H1 (cell line): ENCODE results near the gene PHKA1. TPM values are rescaled to one million over a fixed set of nuclear protein-coding genes. Genes with fewer than 3 reads are reported as not detected.
"Not testable (repeated sequence)": the region's sequence is repeated elsewhere in the genome, so short reads cannot be mapped to it uniquely, and the experiment has no call there.

Experiments used
- CTCF ChIA-PET: fragments of 300-600 bp; sonication (Branson Sonifier 250); formaldehyde crosslinking; loops from one replicate; lab custom pipeline; 2021; ENCODE audit not compliant: partially characterized antibody; lab: Charles Lee
- POLR2A ChIA-PET: fragments of 300-600 bp; sonication (Branson Sonifier 250); formaldehyde crosslinking; loops from one replicate; lab custom pipeline; 2021; ENCODE audit warnings: inconsistent platforms; ENCODE audit not compliant: partially characterized antibody; lab: Charles Lee
- DNase-seq, 2 experiments: peaks; one replicate each; pipeline versions ENCODE4 v3.0.0 to v3.0.0-alpha.2; 2010 to 2022; ENCODE audit warnings: low spot score in 2 of 2, low read depth in 1 of 2, mixed read lengths in 1 of 2
- FAIRE-seq: peaks from 2 replicates; lab custom pipeline; 2011; peaks lifted over from hg19 to GRCh38; lab: Jason Lieb, UNC
- H2AFZ ChIP-seq: 2 replicates; pipeline ENCODE4 v1.8.1; 2012; ENCODE audit warnings: low read length, inconsistent platforms
- H2AK5ac ChIP-seq: 2 replicates; pipeline ENCODE4 v1.6.1; 2013; ENCODE audit warnings: low read depth, low read length
- H2BK120ac ChIP-seq: replicated peaks from 2 replicates; pipeline ENCODE3; 2013; ENCODE audit warnings: low read depth, low read length, inconsistent platforms
- H2BK12ac ChIP-seq: 2 replicates; pipeline ENCODE4 v1.6.1; 2013; ENCODE audit warnings: low read depth, low read length
- H2BK15ac ChIP-seq: 2 replicates; pipeline ENCODE4 v1.6.1; 2013; ENCODE audit warnings: low read length
- H2BK20ac ChIP-seq: 2 replicates; pipeline ENCODE4 v1.6.1; 2013; ENCODE audit warnings: low read length
- H2BK5ac ChIP-seq: 2 replicates; pipeline ENCODE4 v1.6.1; 2013; ENCODE audit warnings: low read depth, low read length
- H3K14ac ChIP-seq: 2 replicates; pipeline ENCODE4 v1.6.1; 2013; ENCODE audit warnings: inconsistent platforms; ENCODE audit not compliant: insufficient read length
- H3K18ac ChIP-seq: 2 replicates; pipeline ENCODE4 v1.6.1; 2013; ENCODE audit warnings: low read length; ENCODE audit errors: extremely low read depth
- H3K23ac ChIP-seq: 2 replicates; pipeline ENCODE4 v1.6.1; 2013; ENCODE audit warnings: inconsistent platforms; ENCODE audit not compliant: insufficient read length
- H3K23me2 ChIP-seq: 2 replicates; pipeline ENCODE4 v1.6.1; 2013; ENCODE audit warnings: low read depth, low read length
- H3K27ac ChIP-seq: 2 replicates; pipeline ENCODE4 v1.6.1; 2011; ENCODE audit warnings: low read depth, low read length, inconsistent platforms
- H3K27me3 ChIP-seq, 4 experiments: replicated peaks in 1 of 4; 1 replicate in 1 of 4; 2 replicates in 3 of 4; pipeline versions ENCODE4 v1.6.1 to v1.8.1; 2011 to 2013; ENCODE audit warnings: low read length in 3 of 4, mild to moderate bottlenecking in 3 of 4, inconsistent platforms in 2 of 4, mixed read lengths in 2 of 4, moderate library complexity in 1 of 4; ENCODE audit not compliant: control insufficient read depth in 3 of 4, insufficient read depth in 3 of 4; ENCODE audit errors: extremely low read depth in 1 of 4
- H3K36me3 ChIP-seq, 4 experiments: 2 replicates each; pipeline versions ENCODE4 v1.6.1 to v1.8.1; 2011 to 2013; ENCODE audit warnings: mild to moderate bottlenecking in 4 of 4, low read length in 3 of 4, moderate library complexity in 2 of 4, control low read depth in 1 of 4, inconsistent platforms in 1 of 4; ENCODE audit not compliant: insufficient read depth in 4 of 4, control insufficient read depth in 2 of 4
- H3K4ac ChIP-seq: replicated peaks from 2 replicates; pipeline ENCODE3; 2013; ENCODE audit warnings: low read length, low read depth, mixed read lengths, inconsistent platforms; ENCODE audit not compliant: insufficient read length
- H3K4me1 ChIP-seq, 4 experiments: replicated peaks in 1 of 4; 1 replicate in 1 of 4; 2 replicates in 3 of 4; pipeline versions ENCODE4 v1.6.1 to v1.8.1; 2011 to 2013; ENCODE audit warnings: low read length in 3 of 4, inconsistent platforms in 2 of 4, mixed read lengths in 1 of 4; ENCODE audit not compliant: insufficient read depth in 4 of 4, control insufficient read depth in 3 of 4
- H3K4me2 ChIP-seq, 2 experiments: 2 replicates each; pipeline versions ENCODE4 v1.6.1 to v1.8.1; 2011 to 2013; ENCODE audit warnings: low read depth in 2 of 2, low read length in 2 of 2, control low read depth in 1 of 2, inconsistent platforms in 1 of 2, mild to moderate bottlenecking in 1 of 2; ENCODE audit not compliant: insufficient read depth in 1 of 2
- H3K4me3 ChIP-seq, 4 experiments: fragments of 200-600, 300-600 bp in 1 of 4; sonication (generic), shearing (Covaris generic), sonication (Bioruptor Twin) in 1 of 4; 2 replicates each; pipeline versions ENCODE4 v1.5.1 to v1.8.1; 2011 to 2016; ENCODE audit warnings: low read length in 4 of 4, low read depth in 3 of 4, control low read depth in 2 of 4, inconsistent platforms in 2 of 4, mild to moderate bottlenecking in 2 of 4, mixed read lengths in 1 of 4, moderate library complexity in 1 of 4; ENCODE audit not compliant: insufficient read depth in 2 of 4; ENCODE audit errors: extremely low read depth in 1 of 4
- H3K56ac ChIP-seq: replicated peaks from 2 replicates; pipeline ENCODE3; 2013; ENCODE audit warnings: low read depth, mild to moderate bottlenecking, mixed read lengths, low read length, inconsistent platforms; ENCODE audit not compliant: insufficient read length
- H3K79me1 ChIP-seq: 2 replicates; pipeline ENCODE4 v1.6.1; 2013; ENCODE audit warnings: low read depth, low read length, control low read depth
- H3K79me2 ChIP-seq, 2 experiments: 2 replicates each; pipeline versions ENCODE4 v1.6.1 to v1.8.1; 2012 to 2013; ENCODE audit warnings: low read length in 2 of 2, mild to moderate bottlenecking in 2 of 2, inconsistent platforms in 1 of 2; ENCODE audit not compliant: insufficient read depth in 2 of 2, control insufficient read depth in 1 of 2
- H3K9ac ChIP-seq, 4 experiments: replicated peaks in 1 of 4; 1 replicate in 1 of 4; 2 replicates in 3 of 4; pipeline versions ENCODE4 v1.6.1 to v1.8.1; 2011 to 2013; ENCODE audit warnings: low read depth in 3 of 4, low read length in 3 of 4, control low read depth in 2 of 4, mild to moderate bottlenecking in 2 of 4, moderate library complexity in 2 of 4, inconsistent platforms in 1 of 4; ENCODE audit errors: extremely low read depth in 1 of 4
- H3K9me3 ChIP-seq, 2 experiments: 2 replicates each; pipeline versions ENCODE4 v1.6.1 to v1.8.1; 2012 to 2013; ENCODE audit warnings: mild to moderate bottlenecking in 2 of 2, moderate library complexity in 2 of 2, control low read depth in 1 of 2, inconsistent platforms in 1 of 2, low read depth in 1 of 2, low read length in 1 of 2, mixed read lengths in 1 of 2; ENCODE audit not compliant: insufficient read depth in 2 of 2
- H4K20me1 ChIP-seq, 2 experiments: replicated peaks in 1 of 2; 2 replicates each; pipeline versions ENCODE3 to v1.8.1; 2011 to 2013; ENCODE audit warnings: inconsistent platforms in 2 of 2, low read length in 2 of 2, mild to moderate bottlenecking in 1 of 2; ENCODE audit not compliant: insufficient read depth in 2 of 2, control insufficient read depth in 1 of 2
- H4K5ac ChIP-seq: 2 replicates; pipeline ENCODE4 v1.6.1; 2013; ENCODE audit warnings: low read length, low read depth, mixed read lengths, inconsistent platforms; ENCODE audit not compliant: insufficient read length
- H4K8ac ChIP-seq: 2 replicates; pipeline ENCODE4 v1.8.0; 2013; ENCODE audit warnings: mild to moderate bottlenecking, moderate library complexity, low read length, inconsistent platforms; ENCODE audit not compliant: insufficient read depth; ENCODE audit errors: extremely low read depth
- H4K91ac ChIP-seq: replicated peaks from 2 replicates; pipeline ENCODE3; 2013; ENCODE audit warnings: low read length, mixed read lengths, inconsistent platforms; ENCODE audit not compliant: insufficient read length
- WGBS, 2 experiments: shearing (Covaris generic) in 1 of 2; methylation state at CpG; one replicate each; pipeline versions ENCODE4 v1.1.6 to v1.1.7; 2013 to 2015; ENCODE audit warnings: low lambda C conversion rate in 2 of 2, mixed read lengths in 2 of 2, inconsistent platforms in 1 of 2, low coverage in 1 of 2, missing lambda C conversion rate in 1 of 2; ENCODE audit not compliant: insufficient replicate concordance in 2 of 2, insufficient coverage in 1 of 2, insufficient read length in 1 of 2; ENCODE audit errors: extremely low coverage in 1 of 2, missing lambda C conversion rate in 1 of 2; 5-methylcytosine and 5-hydroxymethylcytosine counted together
- polyA plus RNA-seq, 7 experiments: library from polyadenylated mRNA; depleted of rRNA in 3 of 7; stranded (reverse) in 5 of 7; unstranded in 2 of 7; fragments of >200 nt in 5 of 7; fragments of 200-250 nt in 2 of 7; gene quantifications; 1 replicate in 5 of 7; 2 replicates in 1 of 7; 4 replicates in 1 of 7; pipeline versions ENCODE4 v1.2.1 to v1.2.3, GENCODE V29; 2011 to 2013; ENCODE audit warnings: missing spikeins in 2 of 7, mixed read lengths in 2 of 7
- total RNA-seq: library from RNA; stranded (reverse); fragmentation: NEBNext Ultra II Directional; extraction: Animal tissue kit (Norgen Biotek cat#: 25700); gene quantifications from 2 replicates; pipeline ENCODE4 v1.2.1, GENCODE V29; 2021

Gene PHKA1
- total and polyA plus RNA-seq, 2 of the 8 experiments (the other 6 are each of a cell fraction or from before 2014, with no cell fraction given), result 4.2 to 7.2 TPM

- H3K4me2 ChIP-seq, H3K4me3 ChIP-seq, H3K79me1 ChIP-seq, H3K56ac ChIP-seq, CTCF ChIA-PET, H3K23me2 ChIP-seq, H3K36me3 ChIP-seq, H4K20me1 ChIP-seq, H4K5ac ChIP-seq, FAIRE-seq, H3K18ac ChIP-seq, DNase-seq, H2AK5ac ChIP-seq, H2AFZ ChIP-seq, H4K8ac ChIP-seq, H2BK15ac ChIP-seq, H2BK20ac ChIP-seq, H3K9me3 ChIP-seq, H2BK5ac ChIP-seq, H3K4ac ChIP-seq, H4K91ac ChIP-seq, H2BK120ac ChIP-seq, POLR2A ChIA-PET, H3K9ac ChIP-seq, H2BK12ac ChIP-seq, H3K14ac ChIP-seq, H3K23ac ChIP-seq, H3K79me2 ChIP-seq, H3K4me1 ChIP-seq, H3K27me3 ChIP-seq, H3K27ac ChIP-seq: not testable (repeated sequence)
- no CpG with 5 or more reads among the region's 9 CpGs for WGBS, 2 experiments
Observed at GRCh38 chrX:72760454-72760853, 46.3 kb upstream of the PHKA1 start.

DNA sequence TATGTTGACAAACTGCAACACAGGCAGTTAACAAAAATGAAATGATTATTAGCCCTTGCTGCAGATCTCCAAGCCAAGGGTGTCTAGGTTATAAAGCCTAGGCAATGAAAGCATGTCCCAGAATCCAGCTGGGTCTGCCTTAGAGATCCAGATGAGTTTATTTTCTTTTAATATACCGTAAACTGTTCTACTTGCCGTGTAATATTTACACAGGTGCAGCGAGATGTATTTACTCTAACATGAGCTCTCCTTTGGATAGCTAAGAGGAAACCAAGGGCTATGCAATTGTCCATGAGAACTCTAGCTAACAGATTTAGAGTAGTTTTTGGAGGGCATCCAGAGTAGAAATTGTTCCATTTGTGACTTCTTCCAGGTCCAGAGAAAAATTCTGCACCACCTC, 34.4 kb upstream of the PHKA1 start:
- no CpG with 5 or more reads among the region's 3 CpGs for WGBS, 2 experiments
- H3K14ac ChIP-seq, H4K20me1 ChIP-seq, DNase-seq, FAIRE-seq, H3K27ac ChIP-seq, H3K27me3 ChIP-seq, H2AFZ ChIP-seq, H3K4ac ChIP-seq, CTCF ChIA-PET, H2BK120ac ChIP-seq, H3K79me1 ChIP-seq, H3K79me2 ChIP-seq, H3K23me2 ChIP-seq, H3K4me2 ChIP-seq, H3K18ac ChIP-seq, H3K9ac ChIP-seq, H3K9me3 ChIP-seq, H4K8ac ChIP-seq, H2BK20ac ChIP-seq, H3K4me1 ChIP-seq, H4K5ac ChIP-seq, POLR2A ChIA-PET, H3K23ac ChIP-seq, H3K56ac ChIP-seq, H3K36me3 ChIP-seq, H4K91ac ChIP-seq, H2BK12ac ChIP-seq, H2BK15ac ChIP-seq, H2AK5ac ChIP-seq, H2BK5ac ChIP-seq, H3K4me3 ChIP-seq: not testable (repeated sequence)
